HL-60 (cell line): ENCODE results near the gene ABCA4.

Experiments
- DNase-seq, 2 experiments: peaks; one replicate each; pipeline ENCODE4 v3.0.0-alpha.2; 2010 to 2020; ENCODE audit warnings: low read depth in 1 of 2, low spot score in 1 of 2
- H3K27ac ChIP-seq: fragments of 250-450 bp; sonication (Bioruptor Pico); replicated peaks from 2 replicates; pipeline ENCODE4 v1.5.1; 2020; ENCODE audit warnings: mild to moderate bottlenecking, moderate library complexity
- H3K27me3 ChIP-seq: fragments of 250-450 bp; sonication (Bioruptor Pico); 2 replicates; pipeline ENCODE4 v1.5.1; 2021; ENCODE audit warnings: mild to moderate bottlenecking, moderate library complexity; ENCODE audit not compliant: insufficient read depth, poor library complexity, severe bottlenecking
- H3K4me3 ChIP-seq: replicated peaks from 2 replicates; pipeline ENCODE4 v1.5.1; 2011; ENCODE audit warnings: mild to moderate bottlenecking, control low read depth, low read length; ENCODE audit not compliant: insufficient read depth
- CTCF ChIP-seq: IDR thresholded peaks from one replicate; pipeline ENCODE4 v1.5.1; 2011; ENCODE audit warnings: low read length, control low read depth, inconsistent platforms; ENCODE audit not compliant: insufficient read depth
- GABPA ChIP-seq: IDR thresholded peaks from 2 replicates; pipeline ENCODE4 v1.6.1; 2012; ENCODE audit warnings: low read depth
- POLR2AphosphoS5 ChIP-seq: IDR thresholded peaks from 2 replicates; pipeline ENCODE4 v1.6.1; 2012; ENCODE audit warnings: low read depth
- REST ChIP-seq: IDR thresholded peaks from 2 replicates; pipeline ENCODE4 v1.6.1; 2012; ENCODE audit warnings: low read depth; ENCODE audit not compliant: insufficient replicate concordance
- SPI1 ChIP-seq: IDR thresholded peaks from 2 replicates; pipeline ENCODE4 v1.6.1; 2012; ENCODE audit warnings: low read depth, mild to moderate bottlenecking, borderline replicate concordance

The ABCA4 gene

GRCh38 chr1:94107141-94107540 is 13.8 kb downstream of the ABCA4 start:
- no peak overlapping the region for H3K27ac ChIP-seq
- no peak overlapping the region for H3K4me3 ChIP-seq
- no peak for DNase-seq
- TF ChIP-seq POLR2AphosphoS5 (no peak), CTCF (no peak), REST (no peak), GABPA (no peak), SPI1 (no peak)
- peaks cover 15% of the 10 kb centered on the region for H3K27me3 ChIP-seq

- Histone ChIP-seq H3K27ac (no peak overlapping the region), H3K27me3 (peaks cover 15% of the 10 kb centered on the region), H3K4me3 (no peak overlapping the region)
- no peak for DNase-seq
- TF ChIP-seq REST (no peak), GABPA (no peak), POLR2AphosphoS5 (no peak), CTCF (no peak), SPI1 (no peak)
These were observed 14.2 kb downstream of the ABCA4 start for GRCh38 chr1:94106716-94107115.

DNA sequence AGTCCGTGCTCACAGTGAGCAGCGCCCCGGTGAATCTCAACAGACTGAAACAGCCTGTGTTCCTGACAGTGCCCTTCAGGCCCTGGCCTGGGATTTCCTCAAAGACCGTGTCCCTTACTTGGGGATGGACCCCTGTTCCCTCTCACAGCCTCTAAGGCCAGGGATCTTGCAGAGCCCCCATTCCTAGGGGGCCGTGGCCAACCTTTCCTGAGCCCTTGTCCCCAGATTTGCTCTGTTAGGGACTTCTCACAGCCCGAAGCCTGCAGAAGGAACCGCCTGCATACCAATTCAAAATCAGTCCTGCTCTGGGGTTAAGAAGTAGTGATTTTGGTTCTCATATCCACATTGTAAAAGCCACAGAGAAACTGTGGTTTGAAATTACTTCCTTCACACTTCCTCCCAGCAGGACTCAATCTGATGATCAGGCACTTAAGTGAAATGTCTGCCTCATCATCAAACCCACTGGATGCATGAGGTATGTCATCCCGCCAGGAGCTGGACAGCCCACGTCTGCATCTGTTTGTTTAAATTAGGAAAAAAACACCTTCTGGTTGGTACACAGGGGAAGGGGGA is 14.9 kb downstream of the ABCA4 start:
- no peak for DNase-seq
- peaks cover 15% of the 10 kb centered on the region for H3K27me3 ChIP-seq
- H3K4me3 ChIP-seq: no peak overlapping the region
- TF ChIP-seq POLR2AphosphoS5 (peak; percentile 41; the same call in 1 of the 2 replicates), SPI1 (peak; percentile 33; the same call in 1 of the 2 replicates), GABPA (no peak)
- no peak overlapping the region for H3K27ac ChIP-seq

DNA sequence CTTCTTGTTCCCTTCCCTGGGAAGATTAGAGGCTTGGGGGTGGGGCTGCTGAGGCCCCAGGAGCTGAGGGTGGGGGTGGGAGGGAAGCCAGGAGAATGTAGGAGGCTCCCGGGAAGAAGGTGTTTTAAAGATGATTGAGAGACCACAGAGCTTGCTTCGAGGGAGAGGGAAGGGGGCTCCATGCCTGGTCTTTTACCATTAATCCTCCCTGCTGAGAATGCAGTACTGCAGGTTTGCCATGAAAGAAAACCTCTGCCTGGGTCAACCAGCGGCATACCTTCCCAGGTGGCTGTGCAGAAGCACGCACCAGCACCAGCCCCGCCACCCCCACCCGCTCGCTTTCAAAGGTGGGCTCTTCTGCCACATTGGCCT is 15.4 kb downstream of the ABCA4 start:
- peaks cover 14% of the 10 kb centered on the region for H3K27me3 ChIP-seq

More for the DNA sequence above, 15.4 kb downstream of the ABCA4 start:
- H3K4me3 ChIP-seq: no peak overlapping the region
- TF ChIP-seq POLR2AphosphoS5: no peak
- TF ChIP-seq SPI1: no peak
- no peak for TF ChIP-seq CTCF
- TF ChIP-seq REST: no peak
- no peak for TF ChIP-seq GABPA
- no peak overlapping the region for H3K27ac ChIP-seq
- DNase-seq: no peak
